Large intestine (tissue), 3 donors: ENCODE measurements around the gene CFAP20DC. TPM values are rescaled to one million over a fixed set of nuclear protein-coding genes. Genes with fewer than 3 reads are reported as not detected.
"Not testable (repeated sequence)": the region's sequence is repeated elsewhere in the genome, so short reads cannot be mapped to it uniquely, and the experiment has no call there.

Experiments
- DNase-seq, 2 donors: peaks; one replicate each; pipeline versions ENCODE4 v3.0.0 to v3.0.0-alpha.2; 2013
- H3K27ac ChIP-seq: one replicate; pipeline ENCODE4 v1.5.1; 2013; ENCODE audit warnings: low read length
- H3K27me3 ChIP-seq: 2 replicates; pipeline ENCODE4 v1.6.1; 2013; ENCODE audit warnings: low read length; ENCODE audit not compliant: control insufficient read depth, insufficient read depth
- H3K36me3 ChIP-seq: 2 replicates; pipeline ENCODE4 v1.6.1; 2013; ENCODE audit warnings: low read length; ENCODE audit not compliant: control insufficient read depth, insufficient read depth
- H3K4me1 ChIP-seq: one replicate; pipeline ENCODE4 v1.6.1; 2013; ENCODE audit warnings: low read length; ENCODE audit not compliant: control insufficient read depth, insufficient read depth
- H3K4me3 ChIP-seq: one replicate; pipeline ENCODE4 v1.5.1; 2013; ENCODE audit warnings: low read length
- H3K9me3 ChIP-seq: one replicate; pipeline ENCODE4 v1.6.1; 2013; ENCODE audit warnings: mild to moderate bottlenecking, low read depth, low read length, moderate library complexity; ENCODE audit not compliant: control insufficient read depth
- WGBS: methylation state at CpG from one replicate; pipeline ENCODE4 v1.1.5; 2013; ENCODE audit warnings: low lambda C conversion rate; ENCODE audit not compliant: insufficient coverage; 5-methylcytosine and 5-hydroxymethylcytosine counted together
- polyA plus RNA-seq: library from polyadenylated mRNA; unstranded; fragments of 120-200 nt; gene quantifications from one replicate; pipeline ENCODE4 v1.2.1, GENCODE V29; 2013

CFAP20DC gene
- polyA plus RNA-seq, 1 donor, result 0.82 TPM

- no CpG with 5 or more reads among the region's 7 CpGs for WGBS
- H3K36me3 ChIP-seq, result no peaks in the 10 kb centered on the region
These were observed 201.0 kb downstream of the CFAP20DC start for GRCh38 chr3:58848826-58849225.

DNA sequence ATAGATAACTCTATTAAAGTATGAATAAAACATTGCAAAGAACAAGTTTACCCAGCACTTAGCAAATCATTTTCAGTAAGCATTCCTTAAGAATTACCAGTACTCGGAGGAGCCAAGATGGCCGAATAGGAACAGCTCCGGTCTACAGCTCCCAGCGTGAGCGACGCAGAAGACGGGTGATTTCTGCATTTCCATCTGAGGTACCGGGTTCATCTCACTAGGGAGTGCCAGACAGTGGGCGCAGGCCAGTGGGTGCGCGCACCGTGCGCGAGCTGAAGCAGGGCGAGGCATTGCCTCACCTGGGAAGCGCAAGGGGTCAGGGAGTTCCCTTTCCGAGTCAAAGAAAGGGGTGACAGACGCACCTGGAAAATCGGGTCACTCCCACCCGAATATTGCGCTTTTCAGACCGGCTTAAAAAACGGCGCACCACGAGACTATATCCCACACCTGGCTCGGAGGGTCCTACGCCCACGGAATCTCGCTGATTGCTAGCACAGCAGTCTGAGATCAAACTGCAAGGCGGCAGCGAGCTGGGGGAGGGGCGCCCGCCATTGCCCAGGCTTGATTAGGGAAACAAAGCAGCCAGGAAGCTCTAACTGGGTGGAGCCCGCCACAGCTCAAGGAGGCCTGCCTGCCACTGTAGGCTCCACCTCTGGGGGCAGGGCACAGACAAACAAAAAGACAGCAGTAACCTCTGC lies 207.6 kb downstream of the CFAP20DC start:
- WGBS, result no CpG with 5 or more reads among the region's 34 CpGs
- H3K27me3 ChIP-seq, H3K4me1 ChIP-seq, H3K36me3 ChIP-seq, DNase-seq, H3K27ac ChIP-seq, H3K9me3 ChIP-seq, H3K4me3 ChIP-seq: not testable (repeated sequence)

More at GRCh38 chr3:58848826-58849225, 201.0 kb downstream of the CFAP20DC start:
- no peaks in the 10 kb centered on the region for H3K27me3 ChIP-seq
- H3K27ac ChIP-seq, result no peak overlapping the region
- H3K9me3 ChIP-seq, result no peaks in the 10 kb centered on the region
- no peaks in the 10 kb centered on the region for H3K4me1 ChIP-seq
- DNase-seq, result no peak
- no peak overlapping the region for H3K4me3 ChIP-seq

- no peak overlapping the region for H3K27ac ChIP-seq
- DNase-seq, result no peak
- no peaks in the 10 kb centered on the region for H3K4me1 ChIP-seq
- no peak overlapping the region for H3K4me3 ChIP-seq
- no peaks in the 10 kb centered on the region for H3K9me3 ChIP-seq
- H3K36me3 ChIP-seq, result no peaks in the 10 kb centered on the region
- H3K27me3 ChIP-seq, result no peaks in the 10 kb centered on the region
These were observed 208.9 kb downstream of the CFAP20DC start for GRCh38 chr3:58840949-58841348.

DNA sequence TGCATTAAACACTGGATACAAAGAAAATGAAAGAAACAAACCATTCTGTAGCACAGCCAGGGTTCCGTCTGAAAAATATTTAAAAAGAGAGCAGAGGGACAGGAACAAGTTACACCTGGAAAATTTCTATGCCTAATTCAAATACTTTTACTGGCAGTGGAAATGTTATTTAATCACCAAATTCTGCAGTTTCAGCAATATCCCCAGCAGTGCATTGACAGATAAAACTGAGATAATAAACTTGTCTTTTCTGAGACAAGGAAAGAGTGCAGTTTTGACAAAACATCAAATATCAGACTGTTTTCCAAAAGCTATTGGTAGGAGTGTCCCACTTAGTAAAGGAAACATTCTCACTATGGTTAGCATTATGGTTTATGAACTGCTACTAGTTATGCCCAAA lies 209.9 kb downstream of the CFAP20DC start:
- WGBS, result no CpG with 5 or more reads among the region's 1 CpG
- no peak overlapping the region for H3K4me3 ChIP-seq
- no peaks in the 10 kb centered on the region for H3K9me3 ChIP-seq
- H3K36me3 ChIP-seq, result no peaks in the 10 kb centered on the region
- H3K4me1 ChIP-seq, result no peaks in the 10 kb centered on the region
- no peak overlapping the region for H3K27ac ChIP-seq
- DNase-seq, result no peak
- no peaks in the 10 kb centered on the region for H3K27me3 ChIP-seq

- H3K4me1 ChIP-seq, result no peaks in the 10 kb centered on the region
- no peaks in the 10 kb centered on the region for H3K9me3 ChIP-seq
- H3K4me3 ChIP-seq, result no peak overlapping the region
- no peak overlapping the region for H3K27ac ChIP-seq
- no peaks in the 10 kb centered on the region for H3K27me3 ChIP-seq
- no peak for DNase-seq
- no peaks in the 10 kb centered on the region for H3K36me3 ChIP-seq
These were observed 210.6 kb downstream of the CFAP20DC start for GRCh38 chr3:58839187-58839586.

DNA sequence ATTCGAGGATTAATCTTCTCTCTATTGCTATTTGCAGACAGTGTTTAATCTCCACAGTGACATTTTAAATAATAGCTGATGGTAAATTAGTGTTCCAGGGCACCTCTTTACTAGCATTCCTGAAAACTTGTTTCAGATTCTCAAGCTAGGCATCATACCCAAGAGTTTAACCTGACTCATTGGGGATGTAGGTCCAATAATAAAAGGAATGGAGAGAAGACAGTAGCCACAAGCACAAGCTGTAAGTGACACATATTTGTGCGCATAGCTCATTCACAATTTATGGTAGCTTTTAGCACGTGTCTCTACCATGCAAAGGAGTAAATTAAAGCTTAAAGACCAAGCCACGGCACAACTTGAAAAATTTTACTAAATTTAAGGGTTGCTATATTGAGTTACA lies 212.0 kb downstream of the CFAP20DC start:
- H3K4me1 ChIP-seq, result no peaks in the 10 kb centered on the region
- H3K36me3 ChIP-seq, result no peaks in the 10 kb centered on the region
- DNase-seq, result no peak
- no CpG with 5 or more reads among the region's 4 CpGs for WGBS
- H3K27me3 ChIP-seq, result no peaks in the 10 kb centered on the region
- no peak overlapping the region for H3K4me3 ChIP-seq
- H3K9me3 ChIP-seq, result no peaks in the 10 kb centered on the region
- no peak overlapping the region for H3K27ac ChIP-seq

GRCh38 chr3:58837141-58837843 lies 212.5 kb downstream of the CFAP20DC start:
- Histone ChIP-seq H3K27ac (no peak overlapping the region), H3K9me3 (no peaks in the 10 kb centered on the region), H3K27me3 (no peaks in the 10 kb centered on the region), H3K4me1 (no peaks in the 10 kb centered on the region), H3K4me3 (no peak overlapping the region), H3K36me3 (no peaks in the 10 kb centered on the region)
- no peak for DNase-seq
- 80% methylated on average over 1 of the region's 3 CpGs for WGBS

DNA sequence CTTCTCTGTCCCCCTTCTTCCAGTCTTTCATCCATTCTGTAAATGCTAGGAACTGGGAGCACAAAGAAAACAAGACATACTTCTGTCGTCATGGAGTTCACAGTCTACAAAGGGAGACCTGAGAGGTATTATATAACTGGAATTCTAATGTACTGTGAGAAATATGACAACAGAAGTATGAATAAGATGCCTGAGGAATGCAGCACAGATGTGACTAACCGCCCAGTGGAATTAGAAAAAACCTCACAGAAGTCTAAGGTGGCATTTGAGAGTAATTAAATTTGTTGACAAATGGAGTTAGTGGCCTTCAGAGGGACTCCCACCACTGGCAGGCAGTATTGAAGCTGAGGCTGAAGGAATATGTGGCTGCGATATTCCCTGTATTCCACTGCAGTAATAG lies 214.7 kb downstream of the CFAP20DC start:
- Histone ChIP-seq H3K27ac (no peak overlapping the region), H3K4me1 (no peaks in the 10 kb centered on the region), H3K36me3 (no peaks in the 10 kb centered on the region), H3K4me3 (no peak overlapping the region), H3K9me3 (no peaks in the 10 kb centered on the region), H3K27me3 (no peaks in the 10 kb centered on the region)
- DNase-seq, result no peak
- 100% methylated on average over 1 of the region's 3 CpGs for WGBS

- Histone ChIP-seq H3K9me3 (no peaks in the 10 kb centered on the region), H3K4me1 (no peaks in the 10 kb centered on the region), H3K27ac (no peak overlapping the region), H3K27me3 (no peaks in the 10 kb centered on the region), H3K4me3 (no peak overlapping the region), H3K36me3 (no peaks in the 10 kb centered on the region)
- no peak for DNase-seq
- WGBS, result no CpG with 5 or more reads among the region's 1 CpG
These were observed 216.3 kb downstream of the CFAP20DC start for GRCh38 chr3:58833491-58833890.

DNA sequence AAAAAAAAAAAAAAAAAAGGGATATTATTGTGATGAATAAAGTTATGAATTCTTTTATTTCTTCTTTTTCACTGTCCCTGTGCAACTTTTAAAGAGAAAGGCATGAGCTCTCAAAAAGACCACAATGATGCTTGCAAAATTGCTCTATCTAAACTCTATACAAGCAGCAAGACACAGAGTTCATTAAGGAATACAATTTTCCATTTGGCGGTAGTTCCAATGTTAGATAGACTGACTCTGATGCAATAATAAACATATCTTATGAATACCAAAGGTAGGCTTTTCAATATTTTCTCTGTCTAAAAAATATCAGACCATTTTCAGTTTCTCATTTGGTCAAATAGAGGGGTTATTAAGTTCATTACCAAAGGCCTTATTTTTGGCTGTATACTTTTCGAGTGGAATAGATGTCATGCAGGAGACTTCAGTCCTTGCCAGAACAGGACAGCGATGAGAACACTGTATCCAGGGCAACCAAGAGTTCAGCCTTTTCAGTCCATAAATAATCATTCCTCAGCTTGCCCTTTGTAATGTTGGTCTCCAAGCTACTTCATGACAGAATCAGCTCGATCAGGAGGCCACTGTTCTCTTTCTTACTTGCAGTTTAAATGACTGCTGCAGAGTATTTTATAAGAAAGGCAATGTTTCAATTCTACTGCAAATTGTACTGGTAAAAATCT lies 220.4 kb downstream of the CFAP20DC start:
- 83% methylated on average over 1 of the region's 4 CpGs for WGBS
- no peaks in the 10 kb centered on the region for H3K36me3 ChIP-seq

More for the DNA sequence above, 220.4 kb downstream of the CFAP20DC start:
- Histone ChIP-seq H3K4me3 (no peak overlapping the region), H3K4me1 (no peaks in the 10 kb centered on the region), H3K9me3 (no peaks in the 10 kb centered on the region), H3K27ac (no peak overlapping the region), H3K27me3 (no peaks in the 10 kb centered on the region)
- DNase-seq, result no peak
